Measurements from ENCODE around the gene SLC22A12. TPM values are rescaled to one million over a fixed set of nuclear protein-coding genes. Genes with fewer than 3 reads are reported as not detected.

SLC22A12 gene
- total RNA-seq, 1 donor from 2014 or later: not detected

GRCh38 chr11:64627371-64627770 lies 36.4 kb downstream of the SLC22A12 start:
- H3K27me3 Mint-ChIP-seq (ENCODE audit: unreplicated experiment): peaks cover 16% of the 10 kb centered on the region
- H3K4me3 Mint-ChIP-seq (ENCODE audit: unreplicated experiment): no peak overlapping the region
- H3K4me1 Mint-ChIP-seq (ENCODE audit: unreplicated experiment): no peaks in the 10 kb centered on the region
- no peak overlapping the region for H3K27ac Mint-ChIP-seq (ENCODE audit: unreplicated experiment)
- TF ChIP-seq, protein P1, sequence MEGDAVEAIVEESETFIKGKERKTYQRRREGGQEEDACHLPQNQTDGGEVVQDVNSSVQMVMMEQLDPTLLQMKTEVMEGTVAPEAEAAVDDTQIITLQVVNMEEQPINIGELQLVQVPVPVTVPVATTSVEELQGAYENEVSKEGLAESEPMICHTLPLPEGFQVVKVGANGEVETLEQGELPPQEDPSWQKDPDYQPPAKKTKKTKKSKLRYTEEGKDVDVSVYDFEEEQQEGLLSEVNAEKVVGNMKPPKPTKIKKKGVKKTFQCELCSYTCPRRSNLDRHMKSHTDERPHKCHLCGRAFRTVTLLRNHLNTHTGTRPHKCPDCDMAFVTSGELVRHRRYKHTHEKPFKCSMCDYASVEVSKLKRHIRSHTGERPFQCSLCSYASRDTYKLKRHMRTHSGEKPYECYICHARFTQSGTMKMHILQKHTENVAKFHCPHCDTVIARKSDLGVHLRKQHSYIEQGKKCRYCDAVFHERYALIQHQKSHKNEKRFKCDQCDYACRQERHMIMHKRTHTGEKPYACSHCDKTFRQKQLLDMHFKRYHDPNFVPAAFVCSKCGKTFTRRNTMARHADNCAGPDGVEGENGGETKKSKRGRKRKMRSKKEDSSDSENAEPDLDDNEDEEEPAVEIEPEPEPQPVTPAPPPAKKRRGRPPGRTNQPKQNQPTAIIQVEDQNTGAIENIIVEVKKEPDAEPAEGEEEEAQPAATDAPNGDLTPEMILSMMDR (IDR thresholded peaks at IDR 0.05): no peak
- no peaks in the 10 kb centered on the region for H3K9me3 Mint-ChIP-seq (ENCODE audit: unreplicated experiment)
- H3K36me3 Mint-ChIP-seq (ENCODE audit: unreplicated experiment): no peaks in the 10 kb centered on the region
- no peak for DNase-seq (ENCODE audit: extremely low spot score, unreplicated experiment)

DNA sequence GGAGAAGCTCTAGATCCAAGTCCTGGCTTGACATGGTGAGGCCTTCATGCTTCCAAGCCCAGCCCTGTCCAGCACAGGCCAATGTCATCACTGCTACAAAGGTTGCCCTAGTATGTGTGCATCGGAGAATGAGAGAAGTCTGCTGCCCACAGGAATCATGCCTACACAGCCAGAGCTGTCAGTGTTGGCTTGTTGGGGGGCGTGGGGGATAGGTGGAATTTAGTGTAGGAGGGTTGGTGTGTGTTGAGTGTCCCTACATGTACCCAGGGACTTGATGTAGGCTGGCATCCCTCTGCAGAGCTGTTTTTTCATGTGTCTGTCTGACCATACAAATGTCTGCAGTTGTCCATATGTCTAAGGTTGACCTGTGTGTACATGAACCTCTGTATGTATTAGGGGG lies 37.6 kb downstream of the SLC22A12 start:
- DNase-seq (ENCODE audit: extremely low spot score, unreplicated experiment): no peak
- no peak overlapping the region for H3K4me3 Mint-ChIP-seq (ENCODE audit: unreplicated experiment)
- no peaks in the 10 kb centered on the region for H3K36me3 Mint-ChIP-seq (ENCODE audit: unreplicated experiment)
- no peaks in the 10 kb centered on the region for H3K9me3 Mint-ChIP-seq (ENCODE audit: unreplicated experiment)
- TF ChIP-seq, protein P1 (IDR thresholded peaks at IDR 0.05): no peak
- H3K27me3 Mint-ChIP-seq (ENCODE audit: unreplicated experiment): peaks cover 18% of the 10 kb centered on the region
- no peaks in the 10 kb centered on the region for H3K4me1 Mint-ChIP-seq (ENCODE audit: unreplicated experiment)
- H3K27ac Mint-ChIP-seq (ENCODE audit: unreplicated experiment): no peak overlapping the region

DNA sequence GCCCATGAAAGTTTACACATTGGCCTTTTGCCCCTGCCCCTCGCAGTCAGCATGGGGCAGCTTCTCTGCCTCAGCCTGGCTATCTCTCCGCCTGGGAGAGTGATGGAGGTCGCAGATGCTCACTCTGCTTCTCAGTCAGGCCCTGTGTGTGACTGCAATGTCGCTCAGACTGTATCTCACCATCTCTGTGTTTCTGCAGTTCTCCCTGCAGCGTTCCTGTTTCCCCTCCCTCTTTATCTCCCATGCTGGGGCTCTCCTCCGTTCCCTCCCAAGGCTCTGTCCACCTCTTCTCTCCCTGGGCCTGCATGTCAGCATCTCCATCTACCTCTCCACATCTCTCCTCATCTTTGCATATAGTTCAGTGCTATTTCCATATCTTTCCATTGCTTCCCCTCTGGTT lies 38.1 kb downstream of the SLC22A12 start:
- Mint-ChIP-seq H3K27ac (ENCODE audit: unreplicated experiment) (no peak overlapping the region), H3K4me3 (ENCODE audit: unreplicated experiment) (no peak overlapping the region), H3K36me3 (ENCODE audit: unreplicated experiment) (no peaks in the 10 kb centered on the region), H3K4me1 (ENCODE audit: unreplicated experiment) (no peaks in the 10 kb centered on the region), H3K27me3 (ENCODE audit: unreplicated experiment) (peaks cover 18% of the 10 kb centered on the region), H3K9me3 (ENCODE audit: unreplicated experiment) (no peaks in the 10 kb centered on the region)
- no peak for DNase-seq (ENCODE audit: extremely low spot score, unreplicated experiment)
- TF ChIP-seq, protein P1 (IDR thresholded peaks at IDR 0.05): no peak

GRCh38 chr11:64629796-64630562 lies 39.0 kb downstream of the SLC22A12 start:
- TF ChIP-seq, protein P1 (IDR thresholded peaks at IDR 0.05): no peak
- Mint-ChIP-seq H3K4me3 (ENCODE audit: unreplicated experiment) (no peak overlapping the region), H3K27ac (ENCODE audit: unreplicated experiment) (no peak overlapping the region), H3K4me1 (ENCODE audit: unreplicated experiment) (no peaks in the 10 kb centered on the region), H3K36me3 (ENCODE audit: unreplicated experiment) (no peaks in the 10 kb centered on the region), H3K9me3 (ENCODE audit: unreplicated experiment) (no peaks in the 10 kb centered on the region), H3K27me3 (ENCODE audit: unreplicated experiment) (peaks cover 26% of the 10 kb centered on the region)
- DNase-seq (ENCODE audit: extremely low spot score, unreplicated experiment): no peak

GRCh38 chr11:64631675-64632074 lies 40.7 kb downstream of the SLC22A12 start:
- Mint-ChIP-seq H3K4me3 (ENCODE audit: unreplicated experiment) (no peak overlapping the region), H3K36me3 (ENCODE audit: unreplicated experiment) (no peaks in the 10 kb centered on the region), H3K27ac (ENCODE audit: unreplicated experiment) (no peak overlapping the region), H3K4me1 (ENCODE audit: unreplicated experiment) (no peaks in the 10 kb centered on the region), H3K27me3 (ENCODE audit: unreplicated experiment) (peaks cover 33% of the 10 kb centered on the region), H3K9me3 (ENCODE audit: unreplicated experiment) (no peaks in the 10 kb centered on the region)
- DNase-seq (ENCODE audit: extremely low spot score, unreplicated experiment): no peak
- TF ChIP-seq, protein P1 (IDR thresholded peaks at IDR 0.05): no peak
